Nephron progenitor cell (in vitro differentiated cells): ENCODE results near the gene SULT2B1.

Experiments used
- DNase-seq: peaks from one replicate; pipeline ENCODE4 v3.0.0; 2021
- H3K27ac Mint-ChIP-seq: 2 replicates; pipeline ENCODE4 v1.8.0; 2021; ENCODE audit warnings: mild to moderate bottlenecking, moderate library complexity, mixed read lengths
- H3K27me3 Mint-ChIP-seq: 2 replicates; pipeline ENCODE4 v1.8.0; 2021; ENCODE audit warnings: mild to moderate bottlenecking, low read depth, mixed read lengths; ENCODE audit not compliant: poor library complexity
- H3K36me3 Mint-ChIP-seq: 2 replicates; pipeline ENCODE4 v1.8.0; 2021; ENCODE audit warnings: low read depth, mixed read lengths
- H3K4me1 Mint-ChIP-seq: 2 replicates; pipeline ENCODE4 v1.8.0; 2021; ENCODE audit warnings: mixed read lengths
- H3K4me3 Mint-ChIP-seq: 2 replicates; pipeline ENCODE4 v1.8.0; 2021; ENCODE audit warnings: mild to moderate bottlenecking, moderate library complexity, mixed read lengths
- H3K9me3 Mint-ChIP-seq: 2 replicates; pipeline ENCODE4 v1.8.0; 2021; ENCODE audit warnings: mild to moderate bottlenecking, moderate library complexity, mixed read lengths
- TF ChIP-seq, protein P1 (sequence below): fragments of 200-600 bp; sonication (generic); IDR thresholded peaks from 2 replicates; pipeline ENCODE4 v1.5.0; 2021; ENCODE audit warnings: antibody characterized with exemption

Gene SULT2B1

GRCh38 chr19:48596679-48597465 lies 44.9 kb downstream of the SULT2B1 start:
- H3K4me1 Mint-ChIP-seq: peaks cover 10% of the 10 kb centered on the region
- peaks cover 7% of the 10 kb centered on the region for H3K27me3 Mint-ChIP-seq
- no peaks in the 10 kb centered on the region for H3K9me3 Mint-ChIP-seq
- TF ChIP-seq, protein P1, sequence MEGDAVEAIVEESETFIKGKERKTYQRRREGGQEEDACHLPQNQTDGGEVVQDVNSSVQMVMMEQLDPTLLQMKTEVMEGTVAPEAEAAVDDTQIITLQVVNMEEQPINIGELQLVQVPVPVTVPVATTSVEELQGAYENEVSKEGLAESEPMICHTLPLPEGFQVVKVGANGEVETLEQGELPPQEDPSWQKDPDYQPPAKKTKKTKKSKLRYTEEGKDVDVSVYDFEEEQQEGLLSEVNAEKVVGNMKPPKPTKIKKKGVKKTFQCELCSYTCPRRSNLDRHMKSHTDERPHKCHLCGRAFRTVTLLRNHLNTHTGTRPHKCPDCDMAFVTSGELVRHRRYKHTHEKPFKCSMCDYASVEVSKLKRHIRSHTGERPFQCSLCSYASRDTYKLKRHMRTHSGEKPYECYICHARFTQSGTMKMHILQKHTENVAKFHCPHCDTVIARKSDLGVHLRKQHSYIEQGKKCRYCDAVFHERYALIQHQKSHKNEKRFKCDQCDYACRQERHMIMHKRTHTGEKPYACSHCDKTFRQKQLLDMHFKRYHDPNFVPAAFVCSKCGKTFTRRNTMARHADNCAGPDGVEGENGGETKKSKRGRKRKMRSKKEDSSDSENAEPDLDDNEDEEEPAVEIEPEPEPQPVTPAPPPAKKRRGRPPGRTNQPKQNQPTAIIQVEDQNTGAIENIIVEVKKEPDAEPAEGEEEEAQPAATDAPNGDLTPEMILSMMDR: no peak
- no peak overlapping the region for H3K4me3 Mint-ChIP-seq
- DNase-seq: no peak
- no peaks in the 10 kb centered on the region for H3K36me3 Mint-ChIP-seq
- H3K27ac Mint-ChIP-seq: no peak overlapping the region

DNA sequence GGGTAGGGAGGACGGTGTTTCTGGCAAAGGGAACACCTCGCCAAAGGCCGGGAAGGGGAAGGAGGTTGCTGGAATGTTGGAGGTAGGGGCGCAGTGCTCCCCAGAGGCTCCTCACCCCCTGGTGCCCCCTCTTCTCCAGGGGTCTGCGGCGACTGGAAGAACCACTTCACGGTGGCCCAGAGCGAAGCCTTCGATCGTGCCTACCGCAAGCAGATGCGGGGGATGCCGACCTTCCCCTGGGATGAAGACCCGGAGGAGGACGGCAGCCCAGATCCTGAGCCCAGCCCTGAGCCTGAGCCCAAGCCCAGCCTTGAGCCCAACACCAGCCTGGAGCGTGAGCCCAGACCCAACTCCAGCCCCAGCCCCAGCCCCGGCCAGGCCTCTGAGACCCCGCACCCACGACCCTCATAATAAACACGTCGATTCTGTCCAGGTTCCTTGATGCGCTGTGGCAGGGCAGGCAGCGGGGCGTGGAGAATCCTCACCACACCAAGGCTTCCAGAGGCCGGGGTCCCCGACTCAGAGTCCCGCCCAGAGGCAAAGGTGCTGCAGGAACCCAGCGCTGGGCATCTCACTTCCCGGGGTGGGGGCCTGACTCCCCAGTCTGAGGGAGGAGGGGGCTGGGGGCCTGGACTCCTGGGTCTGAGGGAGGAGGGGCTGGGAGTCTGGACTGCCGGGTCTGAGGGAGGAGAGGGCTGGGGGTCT lies 47.2 kb downstream of the SULT2B1 start:
- no peaks in the 10 kb centered on the region for H3K9me3 Mint-ChIP-seq
- no peak for DNase-seq
- H3K27me3 Mint-ChIP-seq: no peaks in the 10 kb centered on the region
- H3K4me1 Mint-ChIP-seq: peaks cover 13% of the 10 kb centered on the region
- H3K27ac Mint-ChIP-seq: no peak overlapping the region
- no peak overlapping the region for H3K4me3 Mint-ChIP-seq
- TF ChIP-seq, protein P1: no peak
- no peaks in the 10 kb centered on the region for H3K36me3 Mint-ChIP-seq

DNA sequence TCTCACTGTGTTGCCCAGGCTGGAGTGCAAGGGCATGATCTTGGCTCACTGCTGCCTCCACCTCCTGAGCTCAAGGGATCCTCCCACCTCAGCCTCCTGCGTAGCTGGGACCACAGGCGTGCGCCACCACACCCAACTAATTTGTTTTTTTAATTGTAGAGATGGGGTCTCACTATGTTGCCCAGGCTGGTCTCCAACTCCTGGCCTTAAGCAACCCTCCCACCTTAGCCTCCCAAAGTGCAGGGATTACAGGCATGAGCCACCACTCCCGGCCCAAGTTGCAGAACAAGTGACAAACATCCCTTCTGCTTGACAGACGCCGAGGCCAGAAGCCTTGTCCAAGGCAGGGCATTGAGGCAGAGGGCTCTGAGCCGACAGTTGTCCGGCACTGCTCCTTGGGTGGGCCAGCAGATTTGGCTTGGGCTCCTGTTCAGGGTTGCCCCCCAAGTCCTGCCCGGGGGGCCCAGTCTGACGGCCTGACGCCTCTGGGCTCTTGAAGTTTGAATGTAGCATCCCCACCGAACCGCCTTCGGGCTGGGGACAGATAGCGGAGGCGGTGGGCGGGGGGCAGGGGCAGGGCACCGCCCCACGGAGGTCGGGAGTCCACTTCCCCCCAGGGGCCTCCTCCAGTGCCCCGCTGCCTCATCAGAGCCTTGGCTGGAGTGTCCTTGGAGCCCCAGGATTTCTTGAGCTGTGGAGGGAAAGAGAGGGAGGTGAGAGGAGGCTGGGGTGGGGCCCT lies 48.9 kb downstream of the SULT2B1 start:
- H3K9me3 Mint-ChIP-seq: no peaks in the 10 kb centered on the region
- H3K27ac Mint-ChIP-seq: no peak overlapping the region
- DNase-seq: no peak
- H3K4me3 Mint-ChIP-seq: no peak overlapping the region
- H3K4me1 Mint-ChIP-seq: peaks cover 13% of the 10 kb centered on the region
- H3K36me3 Mint-ChIP-seq: no peaks in the 10 kb centered on the region
- TF ChIP-seq, protein P1: no peak
- peaks cover under 1% of the 10 kb centered on the region for H3K27me3 Mint-ChIP-seq

- Mint-ChIP-seq H3K4me1 (peaks cover 9% of the 10 kb centered on the region), H3K36me3 (no peaks in the 10 kb centered on the region)
Observed at GRCh38 chr19:48603001-48603400, 51.0 kb downstream of the SULT2B1 start.

DNA sequence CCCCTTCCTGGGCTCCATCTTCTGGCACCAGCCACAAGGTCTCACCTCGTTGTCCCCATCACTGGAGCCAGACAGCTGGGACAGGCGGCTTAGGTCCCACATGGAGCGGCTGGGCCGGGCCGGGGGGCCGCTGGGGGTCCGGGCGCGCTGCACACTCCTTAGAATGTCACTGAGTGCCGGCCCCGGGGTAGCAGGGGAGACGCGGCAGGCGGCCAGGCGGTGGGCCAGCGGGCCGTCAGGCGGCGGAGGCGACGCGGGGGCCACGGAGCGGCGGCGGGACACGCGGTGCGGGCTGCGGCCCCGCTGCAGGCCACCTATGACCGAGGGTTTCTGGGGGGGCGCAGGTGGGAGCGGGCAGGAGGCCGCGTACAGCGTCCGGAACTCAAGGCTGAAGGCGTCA lies 51.5 kb downstream of the SULT2B1 start:
- Mint-ChIP-seq H3K4me1 (peaks cover 8% of the 10 kb centered on the region), H3K27ac (no peak overlapping the region), H3K4me3 (no peak overlapping the region), H3K9me3 (no peaks in the 10 kb centered on the region), H3K27me3 (peaks cover 6% of the 10 kb centered on the region), H3K36me3 (no peaks in the 10 kb centered on the region)
- TF ChIP-seq, protein P1: no peak
- no peak for DNase-seq

More at GRCh38 chr19:48603001-48603400, 51.0 kb downstream of the SULT2B1 start:
- H3K9me3 Mint-ChIP-seq: no peaks in the 10 kb centered on the region
- TF ChIP-seq, protein P1: no peak
- no peak overlapping the region for H3K4me3 Mint-ChIP-seq
- no peak overlapping the region for H3K27ac Mint-ChIP-seq
- H3K27me3 Mint-ChIP-seq: peaks cover 6% of the 10 kb centered on the region
- no peak for DNase-seq
